Heart left ventricle (tissue), 13 donors: Measurements from ENCODE around the gene TNIP1.

Source experiments
- POLR2A ChIP-seq, 2 donors: fragments of 450-650 bp; IDR thresholded peaks; one replicate each; pipeline ENCODE4 v1.6.1; 2017; ENCODE audit warnings: antibody characterized with exemption in 2 of 2, mild to moderate bottlenecking in 2 of 2, moderate library complexity in 2 of 2
- TF ChIP-seq, protein P1 (sequence below), 12 donors: fragments of 200-600 bp; sonication (generic) in 4 of 12; IDR thresholded peaks; one replicate each; pipeline versions ENCODE4 v1.5.0 to v1.8.0; 2018 to 2022; ENCODE audit warnings: antibody characterized with exemption in 12 of 12, mild to moderate bottlenecking in 5 of 12
- donor health status: ischemic (EF 13 %, LVEDD 7.1; RV severe dilation, severe dysfunction).
- donor health status: DM: no; HTN: yes; CAD: no.
- donor health status: DM: no; HTN: no; CAD: no.
- donor health status: ischemic (EF 25% LVEDD 6.9; RV normal size, moderate dysfunction).
- donor health status: ischemic (EF 25% LVEDD 5.7; RV mildly dilated, moderate dysfunction).
- donor health status: ischemic (EF 35%, LVEDD 5.7; RV mildly dilated, moderate dysfunction).
- donor health status: nonischemic (EF 11% LVEDD 7.7; RV severe dilation, severe dysfunction).
- donor health status: DM: yes; HTN: yes; CAD: no.
- donor health status: PGD.
- donor health status: ischemic (EF 29% LVEDD 5.4; RV normal size, mild dysfunction).
- donor health status: nonischemic (EF 23%, LVEDD 6.1; RV moderate dilation, normal function).

GRCh38 chr5:151097061-151097460 lies 16.2 kb upstream of the TNIP1 start:
- TF ChIP-seq, protein P1, sequence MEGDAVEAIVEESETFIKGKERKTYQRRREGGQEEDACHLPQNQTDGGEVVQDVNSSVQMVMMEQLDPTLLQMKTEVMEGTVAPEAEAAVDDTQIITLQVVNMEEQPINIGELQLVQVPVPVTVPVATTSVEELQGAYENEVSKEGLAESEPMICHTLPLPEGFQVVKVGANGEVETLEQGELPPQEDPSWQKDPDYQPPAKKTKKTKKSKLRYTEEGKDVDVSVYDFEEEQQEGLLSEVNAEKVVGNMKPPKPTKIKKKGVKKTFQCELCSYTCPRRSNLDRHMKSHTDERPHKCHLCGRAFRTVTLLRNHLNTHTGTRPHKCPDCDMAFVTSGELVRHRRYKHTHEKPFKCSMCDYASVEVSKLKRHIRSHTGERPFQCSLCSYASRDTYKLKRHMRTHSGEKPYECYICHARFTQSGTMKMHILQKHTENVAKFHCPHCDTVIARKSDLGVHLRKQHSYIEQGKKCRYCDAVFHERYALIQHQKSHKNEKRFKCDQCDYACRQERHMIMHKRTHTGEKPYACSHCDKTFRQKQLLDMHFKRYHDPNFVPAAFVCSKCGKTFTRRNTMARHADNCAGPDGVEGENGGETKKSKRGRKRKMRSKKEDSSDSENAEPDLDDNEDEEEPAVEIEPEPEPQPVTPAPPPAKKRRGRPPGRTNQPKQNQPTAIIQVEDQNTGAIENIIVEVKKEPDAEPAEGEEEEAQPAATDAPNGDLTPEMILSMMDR (IDR thresholded peaks at IDR 0.05): no peak
- TF ChIP-seq POLR2A (IDR thresholded peaks at IDR 0.05): no peak
